ENCODE measurements around the gene SDCBP2.

Gene SDCBP2

GRCh38 chr20:1286267-1287024, 42.5 kb downstream of the SDCBP2 start:
- H3K4me3 ChIP-seq (ENCODE audit: low read depth, low read length), result no peak overlapping the region
- in situ Hi-C loops (cut with HindIII; ENCODE audit: low pct_ligation_motif_present, low sequenced_read_pairs), result no loop called here
- no peak for TF ChIP-seq CTCF (IDR thresholded peaks at IDR 0.05; ENCODE audit: low read depth, low read length, missing control alignments)
- no peaks in the 10 kb centered on the region for H3K27me3 ChIP-seq (replicated peaks)
- no peak overlapping the region for H3K27ac ChIP-seq
- no peaks in the 10 kb centered on the region for H3K36me3 ChIP-seq (replicated peaks)
- DNase-seq, result no peak

DNA sequence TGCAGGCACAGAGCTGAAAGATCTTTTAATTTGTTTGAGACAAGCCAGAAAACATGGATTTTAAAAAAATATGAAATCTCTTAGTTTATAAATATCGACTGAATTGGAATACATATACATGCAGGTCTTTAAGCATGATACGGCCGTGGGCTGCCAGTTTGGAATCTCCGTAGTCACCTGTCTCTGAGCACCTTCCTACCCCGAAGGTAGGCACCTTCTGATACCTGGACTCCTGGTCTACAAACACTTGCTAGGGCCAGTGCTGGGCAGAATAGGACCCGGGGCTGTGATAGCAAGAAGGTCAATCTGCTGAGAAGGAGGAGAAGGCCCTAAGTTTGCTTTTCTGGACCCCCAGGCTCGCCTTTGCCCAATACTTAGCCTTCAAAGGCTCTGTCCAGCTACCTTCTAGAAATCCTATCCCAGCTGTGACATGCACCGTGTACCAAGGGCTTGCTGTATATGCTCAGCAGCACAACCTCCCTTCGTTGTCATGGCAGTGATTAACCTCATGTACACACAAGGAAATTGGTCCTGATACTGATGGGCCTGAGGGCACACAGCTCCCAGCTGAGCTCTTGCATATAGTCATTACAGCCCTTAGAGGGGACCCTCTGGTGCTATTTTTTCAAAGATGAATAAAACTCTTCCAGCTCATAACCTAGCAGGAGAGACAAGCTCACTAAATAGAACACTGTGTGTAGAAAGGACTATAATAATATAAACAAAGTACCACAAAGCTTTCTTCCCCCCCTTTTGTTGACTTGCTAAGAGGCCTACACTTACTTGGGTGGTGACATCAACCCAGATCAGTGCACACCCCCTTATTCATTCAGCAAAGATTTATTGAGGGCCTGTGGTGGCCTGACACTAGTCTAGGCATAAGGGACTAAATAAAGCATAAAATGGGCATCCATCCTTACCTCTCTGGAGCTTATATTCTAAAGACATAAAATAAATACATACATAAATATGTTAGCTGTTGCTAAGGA, 45.1 kb downstream of the SDCBP2 start:
- Histone ChIP-seq H3K27me3 (replicated peaks) (no peaks in the 10 kb centered on the region), H3K4me3 (ENCODE audit: low read depth, low read length) (no peak overlapping the region), H3K36me3 (replicated peaks) (no peaks in the 10 kb centered on the region), H3K27ac (no peak overlapping the region)
- TF ChIP-seq CTCF (IDR thresholded peaks at IDR 0.05; ENCODE audit: low read depth, low read length, missing control alignments), result no peak
- in situ Hi-C loops (cut with HindIII; ENCODE audit: low pct_ligation_motif_present, low sequenced_read_pairs), result no loop called here
- no peak for DNase-seq

DNA sequence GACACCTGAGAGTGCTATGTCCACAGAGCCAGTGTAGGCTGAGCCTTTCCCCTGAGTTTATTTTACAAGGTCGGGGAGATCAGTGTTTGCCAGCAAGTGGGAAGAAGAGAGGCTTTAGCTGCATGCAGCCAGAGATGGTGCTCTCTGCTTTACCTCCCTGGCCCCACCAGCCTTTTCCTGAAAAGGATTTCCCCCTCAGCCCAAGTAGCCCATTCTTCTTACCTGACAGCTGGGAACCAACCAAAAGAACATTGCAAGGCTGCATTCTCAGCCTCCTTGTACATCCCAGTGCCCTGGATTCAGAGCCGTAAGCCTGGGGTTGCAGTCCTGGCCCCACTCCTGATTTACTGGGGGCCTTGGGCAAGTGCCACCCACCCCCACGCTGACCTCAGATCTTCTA, 46.0 kb downstream of the SDCBP2 start:
- Histone ChIP-seq H3K27me3 (replicated peaks) (no peaks in the 10 kb centered on the region), H3K27ac (no peak overlapping the region), H3K4me3 (ENCODE audit: low read depth, low read length) (no peak overlapping the region), H3K36me3 (replicated peaks) (no peaks in the 10 kb centered on the region)
- no peak for DNase-seq
- in situ Hi-C loops (cut with HindIII; ENCODE audit: low pct_ligation_motif_present, low sequenced_read_pairs), result no loop called here
- TF ChIP-seq CTCF (IDR thresholded peaks at IDR 0.05; ENCODE audit: low read depth, low read length, missing control alignments), result no peak

- H3K27ac ChIP-seq, result no peak overlapping the region
- no peak for DNase-seq
- no peaks in the 10 kb centered on the region for H3K27me3 ChIP-seq (replicated peaks)
- in situ Hi-C loops (cut with HindIII; ENCODE audit: low pct_ligation_motif_present, low sequenced_read_pairs), result no loop called here
- no peak overlapping the region for H3K4me3 ChIP-seq (ENCODE audit: low read depth, low read length)
- no peaks in the 10 kb centered on the region for H3K36me3 ChIP-seq (replicated peaks)
- TF ChIP-seq CTCF (IDR thresholded peaks at IDR 0.05; ENCODE audit: low read depth, low read length, missing control alignments), result no peak
Observed at GRCh38 chr20:1281279-1282057, 47.5 kb downstream of the SDCBP2 start.

DNA sequence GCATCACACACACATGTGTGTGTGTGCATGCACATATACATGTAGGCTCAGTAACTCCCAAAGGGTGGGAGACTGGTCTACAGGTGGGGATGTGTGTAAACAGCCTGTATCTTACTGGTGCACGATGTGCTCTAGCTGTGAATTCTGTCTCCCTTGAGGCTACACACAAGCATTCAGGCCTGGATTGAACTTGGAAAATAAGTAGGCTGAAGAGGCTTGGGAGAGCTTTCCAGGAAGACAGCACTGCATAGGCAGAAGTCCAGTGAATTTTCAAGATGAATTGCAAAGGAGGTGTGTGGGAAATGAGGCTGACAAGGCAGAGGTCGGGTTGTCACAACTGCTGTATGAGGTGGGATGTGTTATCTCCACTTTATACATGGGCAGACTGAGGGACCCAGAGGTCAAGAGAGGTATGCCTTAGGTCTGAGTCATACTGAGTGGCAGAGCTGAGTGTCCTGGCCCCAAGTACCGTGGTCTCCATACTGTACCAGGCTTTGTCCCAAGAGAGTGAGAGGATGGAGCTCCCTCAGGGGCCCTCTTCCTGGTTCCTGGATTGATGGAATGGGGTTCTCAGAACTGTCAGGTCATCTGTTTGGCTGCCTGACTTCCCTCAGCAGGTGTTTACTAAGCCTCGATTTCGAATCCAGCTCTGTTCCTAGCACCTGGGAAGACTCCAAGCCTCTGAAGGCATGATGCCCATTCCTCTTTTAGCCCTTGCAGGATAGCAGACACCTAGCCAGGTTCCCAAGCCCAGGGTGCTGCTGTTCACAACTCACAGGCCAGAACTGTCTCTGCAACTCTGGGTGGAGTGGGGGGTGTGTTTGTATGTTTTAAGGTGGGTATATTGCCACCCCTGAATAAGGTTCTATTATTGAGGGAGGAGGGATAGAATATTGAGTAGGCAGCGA, 48.5 kb downstream of the SDCBP2 start:
- Histone ChIP-seq H3K27ac (no peak overlapping the region), H3K4me3 (ENCODE audit: low read depth, low read length) (no peak overlapping the region), H3K27me3 (replicated peaks) (no peaks in the 10 kb centered on the region), H3K36me3 (replicated peaks) (no peaks in the 10 kb centered on the region)
- no peak for DNase-seq
- in situ Hi-C loops (cut with HindIII; ENCODE audit: low pct_ligation_motif_present, low sequenced_read_pairs), result no loop called here
- no peak for TF ChIP-seq CTCF (IDR thresholded peaks at IDR 0.05; ENCODE audit: low read depth, low read length, missing control alignments)
